A673 (cell line): ENCODE measurements around the gene ARHGAP22.

ENCODE experiments used
- CTCF ChIP-seq: fragments of 300-800, 200-600 bp; sonication (generic); conservative IDR thresholded peaks from 2 replicates; pipeline ENCODE4 v1.5.1; 2017; ENCODE audit warnings: low read depth, mild to moderate bottlenecking, antibody characterized with exemption, low read length, moderate library complexity, mixed read lengths
- EZH2 ChIP-seq: fragments of 200-600 bp; sonication (generic); IDR thresholded peaks from 2 replicates; pipeline ENCODE4 v1.6.1; 2017; ENCODE audit warnings: borderline replicate concordance, low read depth, mild to moderate bottlenecking, mixed read lengths, antibody characterized with exemption, low read length; ENCODE audit not compliant: poor library complexity, severe bottlenecking

DNA sequence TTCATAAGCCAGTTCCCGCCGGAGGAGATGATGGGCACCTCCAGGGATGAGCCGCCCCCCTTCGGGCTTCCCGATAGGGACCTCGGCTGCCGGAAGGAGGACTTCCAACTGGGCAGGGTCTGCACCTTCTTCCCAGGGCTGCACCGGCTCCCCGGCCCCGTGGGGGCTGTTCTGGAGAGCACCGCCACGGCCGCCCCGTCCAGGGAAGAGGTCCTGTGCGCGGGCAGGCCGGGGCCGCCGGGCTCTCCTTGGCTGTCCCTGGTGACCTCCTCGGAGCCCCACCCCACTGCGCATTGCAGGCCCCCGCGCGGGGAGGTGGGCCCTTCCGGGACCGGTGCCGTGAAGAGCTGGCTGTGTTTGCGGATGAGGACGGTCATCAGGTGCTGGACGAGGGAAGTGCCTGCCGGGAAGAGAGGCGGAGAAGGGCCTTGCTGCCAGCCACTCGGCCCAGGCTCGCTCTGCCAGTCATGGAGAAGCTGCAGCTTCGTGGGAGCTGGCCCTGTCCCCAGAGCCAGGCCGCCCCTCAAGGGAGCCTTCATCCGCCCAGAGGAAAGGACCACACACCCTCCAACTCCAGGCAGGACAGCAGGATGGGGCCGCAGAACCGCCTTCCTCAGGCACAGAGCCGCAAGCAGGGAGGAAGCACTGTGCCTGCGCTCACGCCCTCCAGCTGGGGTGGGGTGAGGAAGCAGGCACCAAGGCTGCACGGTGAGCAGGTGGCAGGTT is 154.0 kb downstream of the ARHGAP22 start:
- no peak for TF ChIP-seq CTCF
- TF ChIP-seq EZH2: no peak
